Bladder microvascular endothelial cell (primary cell): ENCODE data around the gene POLD2. TPM values are rescaled to one million over a fixed set of nuclear protein-coding genes. Genes with fewer than 3 reads are reported as not detected.

ENCODE experiments used
- total RNA-seq: library from RNA; depleted of rRNA; stranded (reverse); fragments of >200 nt; gene quantifications from 2 replicates; pipeline ENCODE4 v1.2.3, GENCODE V29; 2014

Gene POLD2
- total RNA-seq: 59.3 and 60.7 TPM in 2 replicates

DNA sequence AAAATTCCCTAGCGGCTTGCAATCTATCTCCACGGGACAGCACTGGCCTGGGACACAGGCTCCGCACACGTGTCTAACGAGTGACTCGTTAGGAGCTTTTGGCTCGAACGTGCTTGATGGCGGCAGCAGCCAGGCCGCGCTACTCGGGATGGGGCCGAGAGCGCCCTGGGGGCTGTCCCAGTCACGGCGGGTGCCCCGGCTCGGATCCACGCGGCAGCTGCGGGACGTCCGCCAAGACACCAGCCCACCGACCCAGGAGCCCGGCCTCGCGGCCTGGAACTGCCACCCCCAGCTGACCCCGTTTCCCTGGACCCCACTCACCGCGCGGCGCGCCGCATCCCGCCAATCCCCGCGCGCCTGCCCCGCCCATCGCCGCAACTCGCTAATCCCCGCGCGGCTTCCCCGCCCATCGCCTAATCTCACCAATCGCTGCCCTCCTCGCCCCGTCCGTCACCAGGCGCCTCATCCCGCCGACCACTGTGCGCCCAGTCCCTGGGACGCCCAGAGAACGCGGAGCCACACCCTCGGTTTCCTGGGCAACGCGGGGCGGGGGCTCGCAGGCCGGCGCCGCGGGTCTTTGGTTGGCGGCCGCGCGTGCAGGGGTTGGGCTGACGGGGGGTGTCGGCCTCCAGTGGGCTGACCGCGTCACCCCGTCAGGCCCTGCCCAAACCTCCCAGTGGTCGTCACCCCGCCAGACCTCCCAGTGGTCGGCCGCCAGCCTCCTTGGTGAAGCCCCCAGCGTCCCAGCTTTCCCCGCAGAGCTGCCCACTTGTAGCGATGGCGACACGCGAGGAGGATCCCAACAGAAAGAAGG lies at the start of gene POLD2:
POLD2 (minus strand) TSS at position 359 of the 814 bp plus-strand sequence. CDS start 1,495 bp downstream, outside the sequence.

DNA sequence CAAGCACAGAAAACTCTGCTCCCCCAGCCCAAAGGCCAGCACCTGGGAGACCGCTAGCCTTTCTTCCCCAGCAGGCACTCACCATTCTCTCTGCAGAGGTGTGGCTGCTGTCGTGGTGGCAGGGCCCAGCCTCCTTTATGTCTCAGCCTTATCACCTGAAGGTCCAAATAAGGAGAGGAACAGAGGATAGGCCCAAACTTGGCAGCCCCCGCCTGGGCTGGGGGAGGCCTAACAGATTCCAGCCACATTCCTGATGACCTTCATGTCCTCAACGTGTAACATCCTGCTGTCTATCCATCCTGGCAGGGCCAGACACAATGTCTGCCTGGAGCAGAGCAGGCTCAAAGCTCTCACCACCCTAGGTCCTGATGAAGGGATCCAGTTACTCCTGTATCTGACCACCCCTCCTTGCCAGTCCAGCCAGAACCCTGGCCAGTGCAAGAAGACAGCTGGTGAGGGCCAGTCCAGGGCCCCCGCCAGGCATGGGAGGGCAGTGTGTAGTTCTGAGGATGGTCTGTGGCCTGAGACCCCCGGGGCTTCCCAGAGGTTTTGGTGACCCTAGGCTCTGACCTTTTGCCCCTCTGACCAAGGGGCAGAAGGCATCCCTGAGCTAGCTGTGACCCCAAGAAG lies 18.0 kb upstream of the POLD2 start, which contains the start of gene MYL7:
MYL7 (minus strand) TSS at position 112 of the 630 bp plus-strand sequence; CDS start at position 85, 27 bp downstream.

DNA sequence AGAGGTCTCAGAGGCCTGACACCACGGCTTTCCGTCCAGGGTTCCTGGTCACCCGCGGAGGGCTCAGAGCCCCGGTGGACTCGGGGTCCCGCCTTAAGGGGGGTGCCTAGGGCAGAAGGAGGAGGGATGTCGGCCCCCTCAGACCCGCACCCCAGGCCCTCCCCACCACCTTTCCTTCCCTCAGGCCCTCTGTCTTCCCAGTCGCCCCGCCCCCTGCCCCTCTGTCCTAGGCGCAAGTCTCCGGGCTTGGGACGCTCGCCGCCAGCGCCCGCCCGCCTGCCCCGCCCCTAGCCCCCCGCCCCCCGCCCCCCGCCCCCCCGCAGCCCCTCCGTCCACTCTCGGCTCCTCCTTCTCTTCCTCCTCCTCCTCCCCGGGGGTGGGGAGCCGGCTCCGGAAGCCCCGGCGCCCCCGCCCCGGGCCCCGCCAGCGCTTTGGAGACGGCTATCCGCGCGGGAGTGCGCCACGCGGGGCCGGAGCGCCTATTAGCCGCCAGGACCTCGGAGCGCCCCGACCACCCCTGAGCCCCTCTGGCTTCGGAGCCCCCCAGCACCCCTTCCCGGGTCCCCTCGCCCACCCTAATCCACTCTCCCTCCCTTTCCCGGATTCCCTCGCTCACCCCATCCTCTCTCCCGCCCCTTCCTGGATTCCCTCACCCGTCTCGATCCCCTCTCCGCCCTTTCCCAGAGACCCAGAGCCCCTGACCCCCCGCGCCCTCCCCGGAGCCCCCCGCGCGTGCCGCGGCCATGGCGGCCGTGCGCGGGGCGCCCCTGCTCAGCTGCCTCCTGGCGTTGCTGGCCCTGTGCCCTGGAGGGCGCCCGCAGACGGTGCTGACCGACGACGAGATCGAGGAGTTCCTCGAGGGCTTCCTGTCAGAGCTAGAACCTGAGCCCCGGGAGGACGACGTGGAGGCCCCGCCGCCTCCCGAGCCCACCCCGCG lies 19.2 kb downstream of the POLD2 start, which contains the start of gene AEBP1:
AEBP1 (plus strand) TSS at position 423 of the 937 bp plus-strand sequence; CDS start at position 744, 321 bp downstream.

DNA sequence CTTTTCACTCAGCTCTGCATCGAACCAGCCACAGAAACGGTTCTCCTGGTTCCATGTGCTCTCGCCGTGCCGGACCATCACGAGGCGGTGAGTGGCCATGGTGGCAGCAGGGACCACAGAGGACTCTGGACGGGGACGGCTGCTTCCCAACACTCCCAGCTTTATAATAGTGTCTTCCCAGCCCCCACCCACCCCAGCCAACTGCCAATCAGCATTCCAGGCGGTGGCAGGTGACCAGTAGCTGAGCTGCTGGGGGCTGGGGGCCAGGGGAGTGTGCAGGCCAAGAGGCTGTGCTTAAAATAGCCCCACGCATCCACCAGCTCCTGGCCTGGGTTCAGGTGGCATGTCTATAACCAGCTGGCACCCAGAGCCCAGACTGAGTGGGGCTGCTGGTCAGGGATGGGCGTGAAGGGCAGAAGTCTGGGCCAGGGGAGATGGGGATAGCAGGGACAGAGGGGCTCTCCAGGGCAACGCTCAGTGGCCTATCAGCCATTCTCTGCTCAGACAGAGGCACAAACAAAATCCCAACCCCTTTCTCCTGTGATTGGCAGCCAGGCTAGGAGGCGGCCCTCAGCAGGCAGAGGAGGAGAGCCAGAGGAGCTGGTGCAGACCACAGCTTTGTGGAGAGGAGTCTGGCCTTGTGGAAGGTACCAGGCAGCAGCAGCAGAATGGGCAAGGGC lies 57.8 kb downstream of the POLD2 start, which contains the start of gene PGAM2:
PGAM2 (minus strand) TSS at position 137 of the 680 bp plus-strand sequence; CDS start at position 99, 38 bp downstream.

Other genes starting within 250 kb of the POLD2 start
- 18.1 and 29.3 TPM in 2 replicates for gene URGCP, start 217.0 kb downstream of the POLD2 start, total RNA-seq
- 4.7 and 9.1 TPM in 2 replicates for gene UBE2D4, start 197.1 kb downstream of the POLD2 start, total RNA-seq
- not detected in 2 replicates for gene SPDYE1, start 125.7 kb downstream of the POLD2 start, total RNA-seq
- gene DBNL, start 78.8 kb downstream of the POLD2 start, total RNA-seq: 82.6 and 159 TPM in 2 replicates
- not detected in 2 replicates for gene PGAM2, start 58.0 kb downstream of the POLD2 start, total RNA-seq
- 5.2 and 9.4 TPM in 2 replicates for gene POLM, start 41.0 kb downstream of the POLD2 start, total RNA-seq
- 1.3 and 27.3 TPM in 2 replicates for gene AEBP1, start 19.2 kb downstream of the POLD2 start, total RNA-seq
- gene MYL7, start 17.8 kb upstream of the POLD2 start, total RNA-seq: not detected in 2 replicates
- under 0.01 and 0.25 TPM in 2 replicates for gene GCK, start 65.9 kb upstream of the POLD2 start, total RNA-seq
- 61.8 and 74.7 TPM in 2 replicates for gene YKT6, start 77.4 kb upstream of the POLD2 start, total RNA-seq
- under 0.01 and 0.57 TPM in 2 replicates for gene CAMK2B, start 202.0 kb upstream of the POLD2 start, total RNA-seq